H1 (cell line): Measurements from ENCODE around the gene CRIP1. TPM values are rescaled to one million over a fixed set of nuclear protein-coding genes. Genes with fewer than 3 reads are reported as not detected.

Source experiments
- CTBP2 ChIP-seq: IDR thresholded peaks from 2 replicates; pipeline ENCODE4 v1.7.0; 2011; ENCODE audit warnings: borderline replicate concordance, mild to moderate bottlenecking, moderate library complexity, mixed read lengths, low read length; ENCODE audit not compliant: insufficient read depth, insufficient read length
- SP2 ChIP-seq: IDR thresholded peaks from 2 replicates; pipeline ENCODE4 v1.6.1; 2012; ENCODE audit warnings: mild to moderate bottlenecking, low read length, inconsistent platforms
- polyA plus RNA-seq, 7 experiments: library from polyadenylated mRNA; depleted of rRNA in 3 of 7; stranded (reverse) in 5 of 7; unstranded in 2 of 7; fragments of >200 nt in 5 of 7; fragments of 200-250 nt in 2 of 7; gene quantifications; 1 replicate in 5 of 7; 2 replicates in 1 of 7; 4 replicates in 1 of 7; pipeline versions ENCODE4 v1.2.1 to v1.2.3, GENCODE V29; 2011 to 2013; ENCODE audit warnings: missing spikeins in 2 of 7, mixed read lengths in 2 of 7
- total RNA-seq: library from RNA; stranded (reverse); fragmentation: NEBNext Ultra II Directional; extraction: Animal tissue kit (Norgen Biotek cat#: 25700); gene quantifications from 2 replicates; pipeline ENCODE4 v1.2.1, GENCODE V29; 2021
- TF ChIP-seq, protein P1 (sequence below): fragments of 300-600 bp; sonication (generic); IDR thresholded peaks from 2 replicates; pipeline ENCODE4 v1.7.1; 2012; ENCODE audit warnings: low read length, moderate library complexity, mild to moderate bottlenecking, inconsistent platforms; ENCODE audit not compliant: insufficient replicate concordance

CRIP1 gene
- total and polyA plus RNA-seq, 2 of the 8 experiments (the other 6 are each of a cell fraction or from before 2014, with no cell fraction given), result 1.2 to 2.2 TPM

DNA sequence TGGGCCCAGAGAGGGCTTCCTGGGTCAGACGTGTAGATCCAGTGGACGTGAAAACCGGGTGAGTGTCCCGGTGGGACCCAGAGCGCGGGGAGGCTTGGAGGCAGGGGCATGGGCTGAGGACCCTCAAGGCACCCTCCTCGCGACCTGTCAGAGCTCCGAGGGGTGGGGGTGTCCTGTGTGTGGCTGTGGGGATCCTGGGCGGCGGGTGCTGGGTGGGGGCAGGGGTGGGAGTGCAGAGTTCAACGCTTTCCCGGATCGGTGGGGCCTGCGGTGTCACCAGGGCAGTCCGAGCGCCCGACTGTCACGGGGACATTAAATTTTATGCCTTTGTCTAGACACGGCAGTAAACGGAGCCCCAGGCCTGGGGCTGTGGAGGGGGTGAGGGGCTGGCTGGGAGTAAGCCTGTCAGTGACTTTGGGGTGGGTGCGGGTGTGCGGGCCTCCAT is 40.7 kb downstream of the CRIP1 start (continued):
- TF ChIP-seq, protein P1, sequence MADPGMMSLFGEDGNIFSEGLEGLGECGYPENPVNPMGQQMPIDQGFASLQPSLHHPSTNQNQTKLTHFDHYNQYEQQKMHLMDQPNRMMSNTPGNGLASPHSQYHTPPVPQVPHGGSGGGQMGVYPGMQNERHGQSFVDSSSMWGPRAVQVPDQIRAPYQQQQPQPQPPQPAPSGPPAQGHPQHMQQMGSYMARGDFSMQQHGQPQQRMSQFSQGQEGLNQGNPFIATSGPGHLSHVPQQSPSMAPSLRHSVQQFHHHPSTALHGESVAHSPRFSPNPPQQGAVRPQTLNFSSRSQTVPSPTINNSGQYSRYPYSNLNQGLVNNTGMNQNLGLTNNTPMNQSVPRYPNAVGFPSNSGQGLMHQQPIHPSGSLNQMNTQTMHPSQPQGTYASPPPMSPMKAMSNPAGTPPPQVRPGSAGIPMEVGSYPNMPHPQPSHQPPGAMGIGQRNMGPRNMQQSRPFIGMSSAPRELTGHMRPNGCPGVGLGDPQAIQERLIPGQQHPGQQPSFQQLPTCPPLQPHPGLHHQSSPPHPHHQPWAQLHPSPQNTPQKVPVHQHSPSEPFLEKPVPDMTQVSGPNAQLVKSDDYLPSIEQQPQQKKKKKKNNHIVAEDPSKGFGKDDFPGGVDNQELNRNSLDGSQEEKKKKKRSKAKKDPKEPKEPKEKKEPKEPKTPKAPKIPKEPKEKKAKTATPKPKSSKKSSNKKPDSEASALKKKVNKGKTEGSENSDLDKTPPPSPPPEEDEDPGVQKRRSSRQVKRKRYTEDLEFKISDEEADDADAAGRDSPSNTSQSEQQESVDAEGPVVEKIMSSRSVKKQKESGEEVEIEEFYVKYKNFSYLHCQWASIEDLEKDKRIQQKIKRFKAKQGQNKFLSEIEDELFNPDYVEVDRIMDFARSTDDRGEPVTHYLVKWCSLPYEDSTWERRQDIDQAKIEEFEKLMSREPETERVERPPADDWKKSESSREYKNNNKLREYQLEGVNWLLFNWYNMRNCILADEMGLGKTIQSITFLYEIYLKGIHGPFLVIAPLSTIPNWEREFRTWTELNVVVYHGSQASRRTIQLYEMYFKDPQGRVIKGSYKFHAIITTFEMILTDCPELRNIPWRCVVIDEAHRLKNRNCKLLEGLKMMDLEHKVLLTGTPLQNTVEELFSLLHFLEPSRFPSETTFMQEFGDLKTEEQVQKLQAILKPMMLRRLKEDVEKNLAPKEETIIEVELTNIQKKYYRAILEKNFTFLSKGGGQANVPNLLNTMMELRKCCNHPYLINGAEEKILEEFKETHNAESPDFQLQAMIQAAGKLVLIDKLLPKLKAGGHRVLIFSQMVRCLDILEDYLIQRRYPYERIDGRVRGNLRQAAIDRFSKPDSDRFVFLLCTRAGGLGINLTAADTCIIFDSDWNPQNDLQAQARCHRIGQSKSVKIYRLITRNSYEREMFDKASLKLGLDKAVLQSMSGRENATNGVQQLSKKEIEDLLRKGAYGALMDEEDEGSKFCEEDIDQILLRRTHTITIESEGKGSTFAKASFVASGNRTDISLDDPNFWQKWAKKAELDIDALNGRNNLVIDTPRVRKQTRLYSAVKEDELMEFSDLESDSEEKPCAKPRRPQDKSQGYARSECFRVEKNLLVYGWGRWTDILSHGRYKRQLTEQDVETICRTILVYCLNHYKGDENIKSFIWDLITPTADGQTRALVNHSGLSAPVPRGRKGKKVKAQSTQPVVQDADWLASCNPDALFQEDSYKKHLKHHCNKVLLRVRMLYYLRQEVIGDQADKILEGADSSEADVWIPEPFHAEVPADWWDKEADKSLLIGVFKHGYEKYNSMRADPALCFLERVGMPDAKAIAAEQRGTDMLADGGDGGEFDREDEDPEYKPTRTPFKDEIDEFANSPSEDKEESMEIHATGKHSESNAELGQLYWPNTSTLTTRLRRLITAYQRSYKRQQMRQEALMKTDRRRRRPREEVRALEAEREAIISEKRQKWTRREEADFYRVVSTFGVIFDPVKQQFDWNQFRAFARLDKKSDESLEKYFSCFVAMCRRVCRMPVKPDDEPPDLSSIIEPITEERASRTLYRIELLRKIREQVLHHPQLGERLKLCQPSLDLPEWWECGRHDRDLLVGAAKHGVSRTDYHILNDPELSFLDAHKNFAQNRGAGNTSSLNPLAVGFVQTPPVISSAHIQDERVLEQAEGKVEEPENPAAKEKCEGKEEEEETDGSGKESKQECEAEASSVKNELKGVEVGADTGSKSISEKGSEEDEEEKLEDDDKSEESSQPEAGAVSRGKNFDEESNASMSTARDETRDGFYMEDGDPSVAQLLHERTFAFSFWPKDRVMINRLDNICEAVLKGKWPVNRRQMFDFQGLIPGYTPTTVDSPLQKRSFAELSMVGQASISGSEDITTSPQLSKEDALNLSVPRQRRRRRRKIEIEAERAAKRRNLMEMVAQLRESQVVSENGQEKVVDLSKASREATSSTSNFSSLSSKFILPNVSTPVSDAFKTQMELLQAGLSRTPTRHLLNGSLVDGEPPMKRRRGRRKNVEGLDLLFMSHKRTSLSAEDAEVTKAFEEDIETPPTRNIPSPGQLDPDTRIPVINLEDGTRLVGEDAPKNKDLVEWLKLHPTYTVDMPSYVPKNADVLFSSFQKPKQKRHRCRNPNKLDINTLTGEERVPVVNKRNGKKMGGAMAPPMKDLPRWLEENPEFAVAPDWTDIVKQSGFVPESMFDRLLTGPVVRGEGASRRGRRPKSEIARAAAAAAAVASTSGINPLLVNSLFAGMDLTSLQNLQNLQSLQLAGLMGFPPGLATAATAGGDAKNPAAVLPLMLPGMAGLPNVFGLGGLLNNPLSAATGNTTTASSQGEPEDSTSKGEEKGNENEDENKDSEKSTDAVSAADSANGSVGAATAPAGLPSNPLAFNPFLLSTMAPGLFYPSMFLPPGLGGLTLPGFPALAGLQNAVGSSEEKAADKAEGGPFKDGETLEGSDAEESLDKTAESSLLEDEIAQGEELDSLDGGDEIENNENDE, result no peak
- TF ChIP-seq SP2 (no peak), CTBP2 (no peak)
